Fibroblast of gingiva (primary cell): ENCODE data around the gene TNS3.

Experiments
- DNase-seq: peaks from one replicate; pipeline ENCODE4 v3.0.0-alpha.2; 2011; ENCODE audit warnings: low read depth

Gene TNS3

GRCh38 chr7:47384755-47385535 is 197.0 kb downstream of the TNS3 start:
- DNase-seq: no peak

- DNase-seq: no peak
These were observed 198.0 kb downstream of the TNS3 start for GRCh38 chr7:47383696-47384445.

GRCh38 chr7:47383072-47383471 is 198.8 kb downstream of the TNS3 start:
- peak; percentile 54 for DNase-seq

DNA sequence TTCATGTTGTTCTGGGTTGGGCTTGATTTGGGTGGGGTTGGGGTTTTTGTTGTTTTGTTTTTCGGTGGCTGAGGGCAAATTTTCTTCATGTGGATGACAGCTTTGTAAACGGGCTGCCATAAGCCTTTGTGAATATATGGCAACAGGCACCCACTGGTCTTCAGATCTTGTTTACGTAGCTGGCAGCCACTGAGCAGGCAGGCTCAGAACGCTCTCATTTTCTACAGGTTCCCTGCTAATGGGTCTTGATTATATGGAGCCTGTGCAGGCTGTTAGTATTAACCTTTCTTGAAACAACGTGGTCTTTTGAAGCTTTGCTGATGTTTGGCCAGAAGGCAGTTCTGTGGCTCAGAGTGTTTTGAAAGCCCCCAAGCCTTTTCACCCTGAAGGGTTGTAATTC is 199.7 kb downstream of the TNS3 start:
- no peak for DNase-seq

DNA sequence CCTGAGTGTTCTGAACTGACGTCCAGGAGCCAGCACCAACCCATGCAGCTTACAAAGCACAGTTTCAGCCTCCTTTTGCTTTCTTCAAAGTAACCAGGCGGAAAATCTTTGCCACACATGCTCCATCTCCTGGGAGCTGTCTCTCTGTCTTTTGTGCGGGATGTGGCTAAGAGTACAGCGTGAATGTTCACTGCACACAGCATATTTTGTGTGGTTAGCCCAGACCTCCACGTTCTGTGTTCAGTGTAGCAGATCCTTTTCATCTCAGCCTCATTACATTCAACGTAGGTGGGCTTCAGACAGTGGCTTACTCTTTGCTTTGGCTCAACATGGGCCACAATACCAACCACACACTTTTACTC is 200.8 kb downstream of the TNS3 start:
- no peak for DNase-seq

GRCh38 chr7:47380325-47381133 is 201.4 kb downstream of the TNS3 start:
- no peak for DNase-seq

DNA sequence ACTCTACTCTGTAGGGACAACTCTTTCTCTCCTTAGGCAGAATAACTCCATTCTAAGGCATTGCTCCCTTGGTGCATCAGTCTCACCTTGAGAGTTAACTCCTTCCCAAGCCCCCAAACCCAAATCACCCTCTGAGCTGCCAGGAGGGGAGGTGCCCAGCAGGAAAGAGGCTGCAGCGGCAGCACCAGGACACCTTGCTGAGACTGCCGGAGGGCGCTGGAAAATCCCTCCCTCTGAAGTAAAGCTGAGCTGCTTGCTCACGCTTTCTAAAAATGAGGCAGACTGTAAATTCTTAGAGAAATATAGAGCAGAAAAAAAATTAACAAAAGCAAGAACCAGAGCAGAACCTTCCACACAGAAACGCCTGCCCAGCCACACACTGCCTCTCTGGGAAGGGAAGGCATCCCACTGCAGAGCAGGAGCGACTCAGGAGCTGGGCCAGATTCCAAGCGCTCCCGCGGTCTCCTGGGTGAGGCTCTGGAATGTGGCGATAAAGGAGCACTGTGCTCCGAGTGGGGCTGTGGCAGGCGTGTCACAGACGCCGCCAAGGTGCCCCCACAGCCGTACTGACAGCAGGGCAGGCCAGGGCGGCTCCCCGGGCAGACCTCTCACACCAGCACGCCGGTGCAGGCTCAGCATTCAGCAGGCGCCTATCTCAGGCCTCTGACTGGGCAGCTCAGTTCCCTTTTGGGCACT is 202.1 kb downstream of the TNS3 start:
- peak; percentile 28 for DNase-seq

GRCh38 chr7:47378728-47379395 is 203.0 kb downstream of the TNS3 start:
- no peak for DNase-seq

- DNase-seq: no peak
These were observed 204.2 kb downstream of the TNS3 start for GRCh38 chr7:47377741-47378140.

GRCh38 chr7:47376991-47377616 is 204.8 kb downstream of the TNS3 start:
- no peak for DNase-seq

- DNase-seq: peak; percentile 46
These were observed 206.6 kb downstream of the TNS3 start for GRCh38 chr7:47375121-47375938.

DNA sequence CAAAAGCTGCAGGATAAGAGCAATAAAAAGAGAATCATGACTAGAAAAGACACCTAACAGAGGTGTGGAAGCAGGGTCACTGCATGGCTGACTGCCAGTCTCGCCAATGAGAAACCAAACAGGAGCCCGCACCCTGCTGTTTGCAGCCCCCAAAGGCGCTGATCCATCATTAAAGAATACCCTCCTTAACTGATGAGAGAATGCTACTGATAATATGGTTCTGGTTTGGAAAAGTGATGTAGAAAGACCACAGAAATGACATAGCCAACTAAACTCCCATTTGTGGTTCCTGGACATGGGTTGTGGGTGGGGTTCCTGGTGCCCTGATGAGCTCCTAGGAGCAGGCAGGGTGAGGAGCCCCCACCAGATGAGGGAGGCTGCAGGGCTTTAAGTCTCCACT is 207.4 kb downstream of the TNS3 start:
- no peak for DNase-seq

DNA sequence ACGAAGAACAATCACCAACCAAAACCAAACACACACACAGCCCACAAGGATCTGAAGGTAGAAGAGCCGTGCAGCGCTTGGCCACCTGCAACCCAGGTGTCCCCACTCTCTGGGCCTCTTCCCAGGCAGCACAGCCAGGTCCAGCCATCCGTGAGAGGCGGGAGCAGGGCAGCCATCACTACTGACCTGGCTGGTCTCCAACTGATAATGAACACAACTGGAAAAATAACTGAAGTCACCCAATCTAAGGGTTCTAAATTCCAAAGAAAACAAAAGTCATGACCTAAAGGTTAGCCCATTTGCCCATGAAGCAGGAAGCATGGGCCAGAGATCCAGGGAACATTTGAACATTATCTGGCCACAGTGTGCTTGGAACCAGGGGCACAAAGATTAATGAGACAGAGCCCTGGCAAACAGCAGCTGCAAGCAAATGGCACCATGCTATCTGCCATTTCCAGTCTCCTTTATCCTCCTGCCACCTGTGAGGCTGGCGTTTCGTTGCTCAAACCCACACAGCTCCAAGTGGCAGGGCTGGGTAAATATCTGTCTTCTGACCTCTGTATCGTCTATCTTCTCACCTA is 207.9 kb downstream of the TNS3 start:
- no peak for DNase-seq

GRCh38 chr7:47371733-47372368 is 210.1 kb downstream of the TNS3 start:
- no peak for DNase-seq

GRCh38 chr7:47371317-47371716 is 210.6 kb downstream of the TNS3 start:
- DNase-seq: no peak

GRCh38 chr7:47370461-47371042 is 211.4 kb downstream of the TNS3 start:
- no peak for DNase-seq

DNA sequence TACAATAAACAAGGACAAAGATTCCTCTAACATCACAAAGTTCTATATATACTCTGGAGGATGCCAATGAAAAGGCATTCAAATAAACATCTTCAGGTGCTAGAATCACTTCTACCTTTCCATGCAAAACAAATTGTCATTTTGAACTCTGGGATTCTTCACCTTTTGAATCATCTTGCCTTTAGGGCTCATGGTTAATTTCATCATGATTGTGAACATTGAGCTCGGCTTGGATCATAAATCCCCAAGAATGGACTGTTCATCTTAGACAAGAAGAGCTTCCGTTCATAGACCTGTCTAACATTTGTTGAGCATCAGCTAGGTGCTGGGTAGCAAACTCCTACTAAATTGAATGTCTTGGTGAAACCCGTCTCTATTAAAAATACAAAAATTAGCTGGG is 212.2 kb downstream of the TNS3 start:
- no peak for DNase-seq

GRCh38 chr7:47368190-47368812 is 213.6 kb downstream of the TNS3 start:
- no peak for DNase-seq

GRCh38 chr7:47367369-47367768 is 214.5 kb downstream of the TNS3 start:
- DNase-seq: no peak
